Mammary epithelial cell (primary cell): ENCODE measurements around the gene CT45A10.

Experiments
- EZH2 ChIP-seq: IDR thresholded peaks from 2 replicates; pipeline ENCODE4 v1.6.1; 2012; ENCODE audit warnings: low read length, inconsistent platforms, borderline replicate concordance
- TF ChIP-seq, protein P1 (sequence below), 2 donors: IDR thresholded peaks in 1 of 2; conservative IDR thresholded peaks in 1 of 2; 2 replicates each; pipeline ENCODE4 v1.5.1; 2011 to 2012; ENCODE audit warnings: inconsistent platforms in 2 of 2, low read length in 2 of 2, mild to moderate bottlenecking in 2 of 2, control low read depth in 1 of 2, low read depth in 1 of 2; ENCODE audit not compliant: insufficient read depth in 1 of 2; ENCODE audit errors: extremely low read depth in 1 of 2

DNA sequence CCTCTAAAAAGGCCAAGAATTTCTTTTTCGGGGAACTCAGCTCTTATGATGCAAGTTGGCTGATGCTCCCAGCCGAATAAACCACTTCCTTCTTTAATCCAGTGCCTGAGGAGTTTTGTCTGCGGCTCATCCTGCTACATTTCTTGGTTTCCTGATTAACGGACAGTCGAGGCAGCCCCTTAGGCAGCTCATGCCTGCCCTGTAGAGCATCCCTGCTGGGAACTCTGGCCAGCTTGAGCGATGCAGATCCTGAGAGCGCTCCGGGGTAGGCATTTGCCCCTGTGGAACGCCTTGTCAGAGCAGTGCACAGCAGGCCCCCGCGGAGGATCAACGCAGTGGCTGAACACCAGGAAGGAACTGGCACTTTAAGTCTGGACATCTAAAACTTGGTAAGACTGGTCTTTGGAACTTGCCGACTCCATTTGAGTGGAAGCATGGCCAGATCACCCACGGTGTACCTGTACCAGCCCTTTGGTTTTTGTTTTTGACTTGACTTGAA, 3.1 kb downstream of the CT45A10 start:
- TF ChIP-seq, protein P1, sequence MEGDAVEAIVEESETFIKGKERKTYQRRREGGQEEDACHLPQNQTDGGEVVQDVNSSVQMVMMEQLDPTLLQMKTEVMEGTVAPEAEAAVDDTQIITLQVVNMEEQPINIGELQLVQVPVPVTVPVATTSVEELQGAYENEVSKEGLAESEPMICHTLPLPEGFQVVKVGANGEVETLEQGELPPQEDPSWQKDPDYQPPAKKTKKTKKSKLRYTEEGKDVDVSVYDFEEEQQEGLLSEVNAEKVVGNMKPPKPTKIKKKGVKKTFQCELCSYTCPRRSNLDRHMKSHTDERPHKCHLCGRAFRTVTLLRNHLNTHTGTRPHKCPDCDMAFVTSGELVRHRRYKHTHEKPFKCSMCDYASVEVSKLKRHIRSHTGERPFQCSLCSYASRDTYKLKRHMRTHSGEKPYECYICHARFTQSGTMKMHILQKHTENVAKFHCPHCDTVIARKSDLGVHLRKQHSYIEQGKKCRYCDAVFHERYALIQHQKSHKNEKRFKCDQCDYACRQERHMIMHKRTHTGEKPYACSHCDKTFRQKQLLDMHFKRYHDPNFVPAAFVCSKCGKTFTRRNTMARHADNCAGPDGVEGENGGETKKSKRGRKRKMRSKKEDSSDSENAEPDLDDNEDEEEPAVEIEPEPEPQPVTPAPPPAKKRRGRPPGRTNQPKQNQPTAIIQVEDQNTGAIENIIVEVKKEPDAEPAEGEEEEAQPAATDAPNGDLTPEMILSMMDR (conservative IDR thresholded peaks at IDR 0.05 in 1 of 2, IDR thresholded peaks at IDR 0.05 in 1 of 2; ENCODE audit: extremely low read depth in 1 of 2, insufficient read depth in 1 of 2, low read depth in 1 of 2, low read length in 2 of 2) = no peak
- no peak for TF ChIP-seq EZH2
